Liver (tissue), 9 donors: ENCODE results near the gene PMS1. TPM values are rescaled to one million over a fixed set of nuclear protein-coding genes. Genes with fewer than 3 reads are reported as not detected.

Source experiments
- DNase-seq: peaks from one replicate; pipeline ENCODE4 v3.0.0-alpha.2; 2017; ENCODE audit warnings: low spot score
- H3K27ac ChIP-seq, 2 donors: one replicate each; pipeline ENCODE4 v1.7.0; 2013; ENCODE audit warnings: inconsistent platforms in 2 of 2, low read length in 2 of 2, control low read depth in 1 of 2, low read depth in 1 of 2, mild to moderate bottlenecking in 1 of 2
- H3K27me3 ChIP-seq, 4 donors: one replicate each; pipeline versions ENCODE4 v1.6.1 to v1.7.0; 2013; ENCODE audit warnings: low read length in 3 of 4, inconsistent platforms in 1 of 4, mild to moderate bottlenecking in 1 of 4, moderate library complexity in 1 of 4; ENCODE audit not compliant: control insufficient read depth in 4 of 4, insufficient read depth in 4 of 4
- H3K36me3 ChIP-seq, 4 donors: one replicate each; pipeline versions ENCODE4 v1.6.1 to v1.7.0; 2013; ENCODE audit warnings: low read length in 3 of 4, mild to moderate bottlenecking in 3 of 4, low read depth in 1 of 4, moderate library complexity in 1 of 4; ENCODE audit not compliant: control insufficient read depth in 4 of 4, insufficient read depth in 3 of 4
- H3K4me1 ChIP-seq, 4 donors: one replicate each; pipeline versions ENCODE4 v1.6.1 to v1.7.0; 2013; ENCODE audit warnings: low read length in 3 of 4, mild to moderate bottlenecking in 3 of 4, moderate library complexity in 1 of 4; ENCODE audit not compliant: control insufficient read depth in 4 of 4, insufficient read depth in 4 of 4
- H3K4me3 ChIP-seq, 3 donors: one replicate each; pipeline versions ENCODE4 v1.6.1 to v1.7.0; 2013; ENCODE audit warnings: low read length in 3 of 3, control low read depth in 1 of 3, low read depth in 1 of 3, mild to moderate bottlenecking in 1 of 3
- H3K9ac ChIP-seq, 2 donors: one replicate each; pipeline ENCODE4 v1.7.0; 2013; ENCODE audit warnings: low read length in 2 of 2, mild to moderate bottlenecking in 2 of 2, moderate library complexity in 2 of 2, control low read depth in 1 of 2, low read depth in 1 of 2
- H3K9me3 ChIP-seq, 4 donors: one replicate each; pipeline versions ENCODE4 v1.6.1 to v1.7.0; 2013; ENCODE audit warnings: low read length in 3 of 4; ENCODE audit not compliant: control insufficient read depth in 4 of 4
- ATF3 ChIP-seq: IDR thresholded peaks from 2 replicates; pipeline ENCODE4 v1.6.1; 2016; ENCODE audit warnings: antibody characterized with exemption
- CTCF ChIP-seq: fragments of 150-350 bp; IDR thresholded peaks from 2 replicates; pipeline ENCODE4 v1.5.1; 2017; ENCODE audit warnings: improper control_type of control experiment, low read depth, low read length; ENCODE audit not compliant: missing input control
- EGR1 ChIP-seq, 2 donors: IDR thresholded peaks; 2 replicates each; pipeline ENCODE4 v1.6.1; 2016 to 2018; ENCODE audit warnings: antibody characterized with exemption in 2 of 2, low read depth in 2 of 2
- FOXA1 ChIP-seq: IDR thresholded peaks from 2 replicates; pipeline ENCODE4 v1.6.1; 2016; ENCODE audit warnings: antibody characterized with exemption
- FOXA2 ChIP-seq: IDR thresholded peaks from 2 replicates; pipeline ENCODE4 v1.6.1; 2016; ENCODE audit warnings: antibody characterized with exemption
- GABPA ChIP-seq, 2 donors: IDR thresholded peaks in 1 of 2; conservative IDR thresholded peaks in 1 of 2; 2 replicates each; pipeline ENCODE4 v1.6.1; 2016; ENCODE audit warnings: antibody characterized with exemption in 2 of 2, mild to moderate bottlenecking in 1 of 2, moderate library complexity in 1 of 2
- HNF4A ChIP-seq, 2 donors: conservative IDR thresholded peaks; 2 replicates each; pipeline ENCODE4 v1.6.1; 2016; ENCODE audit warnings: antibody characterized with exemption in 2 of 2, mild to moderate bottlenecking in 2 of 2
- HNF4G ChIP-seq: IDR thresholded peaks from 2 replicates; pipeline ENCODE4 v1.6.1; 2016; ENCODE audit warnings: antibody characterized with exemption
- JUND ChIP-seq, 2 donors: IDR thresholded peaks; 2 replicates each; pipeline ENCODE4 v1.6.1; 2016; ENCODE audit warnings: antibody characterized with exemption in 2 of 2
- MAX ChIP-seq: IDR thresholded peaks from 2 replicates; pipeline ENCODE4 v1.6.1; 2016; ENCODE audit warnings: antibody characterized with exemption
- NR2F2 ChIP-seq: IDR thresholded peaks from 2 replicates; pipeline ENCODE4 v1.6.1; 2016; ENCODE audit warnings: antibody characterized with exemption
- RAD21 ChIP-seq, 2 donors: IDR thresholded peaks; 2 replicates each; pipeline ENCODE4 v1.6.1; 2016; ENCODE audit warnings: antibody characterized with exemption in 2 of 2, mild to moderate bottlenecking in 2 of 2
- REST ChIP-seq: IDR thresholded peaks from 2 replicates; pipeline ENCODE4 v1.6.1; 2016; ENCODE audit warnings: antibody characterized with exemption, mild to moderate bottlenecking
- RXRA ChIP-seq, 2 donors: IDR thresholded peaks; 2 replicates each; pipeline ENCODE4 v1.6.1; 2017 to 2018; ENCODE audit warnings: antibody characterized with exemption in 2 of 2, mild to moderate bottlenecking in 1 of 2
- SP1 ChIP-seq: IDR thresholded peaks from 2 replicates; pipeline ENCODE4 v1.6.1; 2018; ENCODE audit warnings: antibody characterized with exemption, mild to moderate bottlenecking
- TAF1 ChIP-seq: conservative IDR thresholded peaks from 2 replicates; pipeline ENCODE4 v1.6.1; 2016; ENCODE audit warnings: antibody characterized with exemption, mild to moderate bottlenecking
- YY1 ChIP-seq: IDR thresholded peaks from 2 replicates; pipeline ENCODE4 v1.6.1; 2016; ENCODE audit warnings: antibody characterized with exemption, mild to moderate bottlenecking
- ZBTB33 ChIP-seq: IDR thresholded peaks from 2 replicates; pipeline ENCODE4 v1.6.1; 2016; ENCODE audit warnings: antibody characterized with exemption
- WGBS: extraction: QIAGEN DNeasy Blood & Tissue Kit; methylation state at CpG from one replicate; pipeline ENCODE4 v1.1.7; 2013; 5-methylcytosine and 5-hydroxymethylcytosine counted together
- polyA plus RNA-seq, 2 donors: library from polyadenylated mRNA; stranded (reverse) in 1 of 2; unstranded in 1 of 2; fragments of 200-250 nt in 1 of 2; fragments of >200 nt in 1 of 2; fragmentation: Nextera tagmentation in 1 of 2; extraction: Ambion mirVana in 1 of 2; gene quantifications; one replicate each; pipeline versions ENCODE4 v1.2.1 to v1.2.3, GENCODE V29; 2013 to 2015
- total RNA-seq, 2 donors: library from RNA; depleted of rRNA; stranded (reverse); fragments of >200 nt; gene quantifications; one replicate each; pipeline ENCODE4 v1.2.3, GENCODE V29; 2014
- donor health status: healthy.
- donor health status: healthy.
- donor health status: healthy.
- donor health status: healthy.
- donor health status: healthy.

PMS1 gene
- total and polyA plus RNA-seq, 4 donors, result 3.0 to 19.2 (median 8.7) TPM

- Histone ChIP-seq H3K27me3 (no peaks in the 10 kb centered on the region), H3K36me3 (peaks cover 0 to 3% (median 0%) of the 10 kb centered on the region in 4 donors), H3K4me3 (no peak overlapping the region), H3K9ac (no peak overlapping the region), H3K4me1 (no peaks in the 10 kb centered on the region), H3K27ac (no peak overlapping the region), H3K9me3 (no peaks in the 10 kb centered on the region)
- TF ChIP-seq CTCF (no peak), HNF4G (no peak), JUND (IDR thresholded peaks at IDR 0.05) (no peak), RXRA (IDR thresholded peaks at IDR 0.05) (no peak), EGR1 (IDR thresholded peaks at IDR 0.05; ENCODE audit: low read depth in 2 of 2) (no peak), SP1 (no peak), FOXA2 (no peak), GABPA (IDR thresholded peaks at IDR 0.05 in 1 of 2, conservative IDR thresholded peaks at IDR 0.05 in 1 of 2) (no peak), TAF1 (no peak), NR2F2 (no peak), YY1 (no peak), ZBTB33 (no peak), MAX (no peak), RAD21 (IDR thresholded peaks at IDR 0.05) (no peak), ATF3 (no peak), FOXA1 (no peak), REST (no peak)
- no peak for DNase-seq
These were observed 75.9 kb downstream of the PMS1 start for GRCh38 chr2:189860161-189860560.

GRCh38 chr2:189862751-189863150, 78.5 kb downstream of the PMS1 start:
- no peaks in the 10 kb centered on the region for H3K9me3 ChIP-seq
- H3K4me3 ChIP-seq, result no peak overlapping the region
- no peaks in the 10 kb centered on the region for H3K27me3 ChIP-seq
- WGBS, result 100% methylated on average over 1 of the region's 1 CpG
- no peaks in the 10 kb centered on the region for H3K4me1 ChIP-seq
- no peak overlapping the region for H3K9ac ChIP-seq
- no peak for DNase-seq
- no peak overlapping the region for H3K27ac ChIP-seq
- H3K36me3 ChIP-seq, result peaks cover 0 to 3% (median 0%) of the 10 kb centered on the region in 4 donors
- TF ChIP-seq ZBTB33 (no peak), GABPA (IDR thresholded peaks at IDR 0.05 in 1 of 2, conservative IDR thresholded peaks at IDR 0.05 in 1 of 2) (no peak), FOXA2 (no peak), RXRA (IDR thresholded peaks at IDR 0.05) (no peak), REST (no peak), JUND (IDR thresholded peaks at IDR 0.05) (no peak), TAF1 (no peak), FOXA1 (no peak), ATF3 (no peak), EGR1 (IDR thresholded peaks at IDR 0.05; ENCODE audit: low read depth in 2 of 2) (no peak), NR2F2 (no peak), HNF4G (no peak), HNF4A (conservative IDR thresholded peaks at IDR 0.05) (no peak)
